Small intestine (tissue), 7 donors: ENCODE results near the gene NLRX1. TPM values are rescaled to one million over a fixed set of nuclear protein-coding genes. Genes with fewer than 3 reads are reported as not detected.

ENCODE experiments used
- DNase-seq, 2 donors: peaks; one replicate each; pipeline versions ENCODE4 v3.0.0 to v3.0.0-alpha.2; 2013
- FAIRE-seq: peaks from 2 replicates; lab custom pipeline; 2012; peaks lifted over from hg19 to GRCh38; lab: Jason Lieb, UNC
- H3K27ac ChIP-seq, 3 donors: one replicate each; pipeline ENCODE4 v1.5.1; 2013; ENCODE audit warnings: low read length in 2 of 3, mild to moderate bottlenecking in 2 of 3, control low read depth in 1 of 3, inconsistent platforms in 1 of 3, low read depth in 1 of 3, moderate library complexity in 1 of 3
- H3K27me3 ChIP-seq, 3 donors: one replicate each; pipeline ENCODE4 v1.6.1; 2013; ENCODE audit warnings: low read length in 3 of 3, inconsistent platforms in 1 of 3; ENCODE audit not compliant: control insufficient read depth in 3 of 3, insufficient read depth in 3 of 3
- H3K36me3 ChIP-seq, 3 donors: one replicate each; pipeline ENCODE4 v1.6.1; 2013; ENCODE audit warnings: low read length in 3 of 3, inconsistent platforms in 1 of 3, low read depth in 1 of 3, mild to moderate bottlenecking in 1 of 3, moderate library complexity in 1 of 3; ENCODE audit not compliant: control insufficient read depth in 3 of 3, insufficient read depth in 2 of 3
- H3K4me1 ChIP-seq, 3 donors: one replicate each; pipeline ENCODE4 v1.6.1; 2013; ENCODE audit warnings: low read length in 2 of 3, inconsistent platforms in 1 of 3, low read depth in 1 of 3, mild to moderate bottlenecking in 1 of 3, moderate library complexity in 1 of 3; ENCODE audit not compliant: control insufficient read depth in 3 of 3, insufficient read depth in 2 of 3
- H3K4me3 ChIP-seq, 3 donors: one replicate each; pipeline ENCODE4 v1.5.1; 2013; ENCODE audit warnings: low read length in 3 of 3, control low read depth in 1 of 3, inconsistent platforms in 1 of 3, low read depth in 1 of 3, mild to moderate bottlenecking in 1 of 3, moderate library complexity in 1 of 3
- H3K9me3 ChIP-seq, 2 donors: one replicate each; pipeline ENCODE4 v1.6.1; 2013; ENCODE audit warnings: low read depth in 1 of 2, low read length in 1 of 2; ENCODE audit not compliant: control insufficient read depth in 2 of 2, insufficient read depth in 1 of 2
- WGBS, 3 donors: extraction: QIAGEN DNeasy Blood & Tissue Kit; methylation state at CpG; one replicate each; pipeline ENCODE4 v1.1.7; 2013; 5-methylcytosine and 5-hydroxymethylcytosine counted together
- polyA plus RNA-seq, 4 donors: library from polyadenylated mRNA; stranded (reverse) in 3 of 4; unstranded in 1 of 4; fragments of 200-250 nt in 3 of 4; fragments of 120-200 nt in 1 of 4; gene quantifications; one replicate each; pipeline versions ENCODE4 v1.2.1 to v1.2.3, GENCODE V29; 2013
- donor health status: healthy with polysubstance abuse.
- donor health status: control.
- donor health status: control.
- donor health status: Bipolar disorder and iron deficiency.
- donor health status: healthy.

NLRX1 gene
- polyA plus RNA-seq, 4 donors = 3.5 to 13.0 (median 6.6) TPM

DNA sequence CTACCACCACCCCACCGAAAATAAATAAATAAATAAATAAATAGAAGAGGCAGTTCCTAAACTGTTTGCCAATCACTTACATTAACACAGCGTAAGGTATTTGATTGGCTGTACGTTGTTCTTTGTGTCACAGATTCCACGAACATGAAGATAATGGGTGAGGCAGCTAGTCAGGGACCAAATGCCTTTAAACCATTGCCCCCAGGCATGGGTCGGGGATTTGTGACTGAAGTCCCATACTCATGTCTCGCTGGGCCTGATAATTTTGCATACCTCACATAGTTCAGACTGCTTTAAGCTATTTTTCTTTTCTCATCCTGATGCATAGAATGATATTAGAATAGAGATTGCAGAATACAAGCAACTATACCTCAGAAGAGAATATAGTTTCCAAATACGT lies 34.0 kb downstream of the NLRX1 start:
- no peak for FAIRE-seq
- DNase-seq = no peak
- H3K36me3 ChIP-seq = no peaks in the 10 kb centered on the region

DNA sequence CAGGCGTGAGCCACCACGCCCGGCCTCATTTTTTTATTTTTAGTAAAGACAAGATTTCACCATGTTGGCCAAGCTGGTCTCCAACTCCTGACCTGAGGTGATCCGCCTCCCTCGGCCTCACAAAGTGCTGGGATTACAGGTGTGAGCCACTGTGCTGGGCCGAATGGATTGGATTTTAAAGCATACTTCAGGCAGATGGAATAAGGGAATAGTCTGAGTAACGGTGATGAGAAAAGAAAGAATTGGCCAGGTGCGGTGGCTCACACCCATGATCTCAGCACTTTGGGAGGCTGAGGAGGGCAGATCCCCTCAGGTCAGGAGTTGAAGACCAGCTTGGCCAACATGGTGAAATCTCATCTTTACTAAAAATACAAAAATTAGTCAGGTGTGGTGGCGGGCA lies 35.5 kb downstream of the NLRX1 start:
- Histone ChIP-seq H3K27me3 (no peaks in the 10 kb centered on the region), H3K36me3 (no peaks in the 10 kb centered on the region), H3K4me1 (peaks cover 0 to 10% (median 0%) of the 10 kb centered on the region in 3 donors), H3K9me3 (no peaks in the 10 kb centered on the region), H3K27ac (no peak overlapping the region), H3K4me3 (no peak overlapping the region)
- no peak for FAIRE-seq
- no peak for DNase-seq
- 92 to 96% (median 95%) methylated on average over 9 of the region's 9 CpGs for WGBS, 3 donors

More for the DNA sequence above, 34.0 kb downstream of the NLRX1 start:
- H3K27me3 ChIP-seq = no peaks in the 10 kb centered on the region
- H3K27ac ChIP-seq = no peak overlapping the region
- peaks cover 0 to 10% (median 0%) of the 10 kb centered on the region in 3 donors for H3K4me1 ChIP-seq
- no peaks in the 10 kb centered on the region for H3K9me3 ChIP-seq
- 90 to 94% (median 90%) methylated on average over 7 of the region's 7 CpGs for WGBS, 3 donors
- no peak overlapping the region for H3K4me3 ChIP-seq

DNA sequence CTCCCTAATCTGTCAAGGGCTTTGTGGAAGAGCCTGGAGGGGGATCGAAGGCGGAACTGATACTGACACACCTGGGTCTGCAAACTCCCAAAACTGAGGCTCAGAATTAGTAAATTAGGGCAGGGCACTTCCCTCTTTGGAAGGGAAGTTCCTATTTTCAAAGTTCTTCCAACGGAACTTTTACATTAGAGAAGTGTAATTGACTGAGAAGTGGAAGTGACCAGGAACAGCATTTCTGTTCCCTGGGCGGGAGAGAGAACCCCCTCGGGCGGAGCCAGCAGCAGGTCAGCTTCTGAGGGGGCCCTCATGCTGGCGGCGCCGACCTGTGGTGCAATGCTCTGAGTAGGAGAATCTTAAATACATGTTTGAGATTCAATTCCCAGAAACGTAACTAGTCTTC lies 36.6 kb downstream of the NLRX1 start:
- peak overlapping the region in 1 of 3 donors; percentile 36 for H3K27ac ChIP-seq
- 41 to 70% (median 69%) methylated on average over 10 of the region's 10 CpGs for WGBS, 3 donors

DNA sequence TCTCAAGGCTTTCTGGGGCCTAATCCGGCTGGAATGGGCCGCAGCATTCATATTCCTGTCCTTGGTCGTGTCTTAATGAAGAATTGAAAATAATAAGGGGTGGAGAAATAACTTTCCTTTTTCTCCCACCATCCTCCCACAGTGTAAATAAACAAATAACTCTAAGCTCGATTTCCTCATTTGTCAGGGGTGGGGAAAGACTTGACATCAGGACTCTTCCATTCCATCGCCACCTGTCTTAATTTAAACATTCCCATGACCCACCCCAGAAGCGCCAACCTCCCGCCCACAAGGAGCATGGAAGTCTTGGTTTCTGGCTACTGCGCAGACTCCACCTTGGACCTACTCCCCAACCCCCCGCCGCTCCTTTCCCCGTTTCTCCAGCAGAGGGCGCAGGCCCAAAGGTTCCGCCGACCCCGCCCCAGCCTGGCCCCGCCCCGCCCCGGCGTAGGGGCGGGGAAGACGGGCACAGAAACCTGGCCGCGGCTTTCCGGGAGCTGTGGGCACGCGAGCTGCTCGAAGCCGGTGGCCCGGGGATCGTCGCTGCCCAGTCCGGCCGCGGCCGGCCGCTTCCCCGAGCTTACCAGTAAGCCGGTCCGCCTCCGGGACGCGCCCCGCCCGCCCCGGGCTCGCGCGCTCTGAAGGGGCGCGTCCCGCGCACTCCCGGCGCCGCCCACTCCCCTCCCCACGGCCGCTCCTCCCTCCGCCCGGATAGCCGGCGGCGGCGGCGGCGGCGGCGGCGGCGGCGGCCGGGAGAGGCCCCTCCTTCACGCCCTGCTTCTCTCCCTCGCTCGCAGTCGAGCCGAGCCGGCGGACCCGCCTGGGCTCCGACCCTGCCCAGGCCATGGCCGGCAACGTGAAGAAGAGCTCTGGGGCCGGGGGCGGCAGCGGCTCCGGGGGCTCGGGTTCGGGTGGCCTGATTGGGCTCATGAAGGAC lies 37.3 kb downstream of the NLRX1 start, which contains the start of gene CBL:
Gene CBL, plus strand, starts transcription at position 766 of the 937 bp plus-strand sequence. Its CDS starts 79 bp downstream, at position 845.
- Histone ChIP-seq H3K4me1 (peaks cover 0 to 10% (median 0%) of the 10 kb centered on the region in 3 donors), H3K4me3 (peak within 1 kb of the TSS; percentile 95 to 100 (median 98)), H3K27me3 (no peaks in the 10 kb centered on the region), H3K36me3 (no peaks in the 10 kb centered on the region), H3K9me3 (no peaks in the 10 kb centered on the region), H3K27ac (peak within 1 kb of the TSS; percentile 90 to 96 (median 96))
- WGBS, 3 donors = 0% methylated on average over 41 to 88 of the region's 88 CpGs
- DNase-seq = peak; percentile 94 to 96
- no peak for FAIRE-seq

More for the DNA sequence above, 36.6 kb downstream of the NLRX1 start:
- peaks cover 0 to 10% (median 0%) of the 10 kb centered on the region in 3 donors for H3K4me1 ChIP-seq
- no peak for DNase-seq
- FAIRE-seq = no peak
- H3K9me3 ChIP-seq = no peaks in the 10 kb centered on the region
- H3K4me3 ChIP-seq = peak overlapping the region in 1 of 3 donors; percentile 98
- H3K36me3 ChIP-seq = no peaks in the 10 kb centered on the region
- H3K27me3 ChIP-seq = no peaks in the 10 kb centered on the region

DNA sequence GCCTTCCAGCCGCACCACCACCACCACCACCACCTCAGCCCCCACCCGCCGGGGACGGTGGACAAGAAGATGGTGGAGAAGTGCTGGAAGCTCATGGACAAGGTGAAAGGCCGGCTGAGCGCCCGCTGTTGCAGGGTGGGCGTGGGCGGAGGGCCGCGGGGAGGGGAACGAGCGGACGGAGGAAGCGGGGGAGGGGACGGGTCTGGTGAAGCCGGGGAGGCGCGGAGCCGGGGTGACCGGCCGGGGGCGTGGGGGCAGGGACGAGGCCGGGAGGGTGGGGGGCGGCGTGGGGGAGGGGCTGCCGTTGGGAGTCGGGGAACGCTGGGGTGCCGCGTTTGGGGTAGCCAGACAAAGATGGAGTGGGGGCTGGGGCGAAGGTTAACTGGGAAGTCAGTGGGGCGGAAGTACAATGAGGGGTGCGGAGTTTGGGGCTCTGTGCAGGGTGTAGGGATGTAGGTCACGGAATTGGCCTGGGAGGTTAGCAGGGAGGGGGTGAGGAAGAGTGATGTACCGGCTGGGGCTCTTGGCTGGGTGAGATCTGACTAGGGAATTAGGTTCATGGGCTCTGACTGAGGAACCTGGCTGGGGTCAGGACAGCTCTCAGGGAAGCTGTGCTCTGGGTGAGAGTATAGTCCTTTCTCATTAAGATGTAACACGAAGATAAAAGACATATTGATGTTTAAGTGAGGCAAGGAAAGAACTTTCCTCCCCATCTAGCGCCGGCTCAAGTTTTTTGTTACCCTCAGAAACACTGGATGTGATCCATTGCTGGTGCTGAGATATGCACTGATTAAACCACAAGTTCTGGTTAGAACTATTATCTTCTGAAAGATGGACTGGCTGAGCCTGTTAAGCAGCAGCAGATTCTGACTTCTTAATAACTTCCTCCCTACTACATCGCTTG lies 38.2 kb downstream of the NLRX1 start:
- peaks cover 0 to 10% (median 0%) of the 10 kb centered on the region in 3 donors for H3K4me1 ChIP-seq
- H3K27ac ChIP-seq = peak overlapping the region; percentile 90 to 96 (median 96)
- no peaks in the 10 kb centered on the region for H3K9me3 ChIP-seq
- FAIRE-seq (no peak), DNase-seq (peak; percentile 36 to 37)
- WGBS, 3 donors = 1 to 2% (median 1%) methylated on average over 25 to 41 of the region's 41 CpGs
- H3K36me3 ChIP-seq = no peaks in the 10 kb centered on the region
- H3K4me3 ChIP-seq = peak overlapping the region; percentile 95 to 100 (median 98)
- no peaks in the 10 kb centered on the region for H3K27me3 ChIP-seq

DNA sequence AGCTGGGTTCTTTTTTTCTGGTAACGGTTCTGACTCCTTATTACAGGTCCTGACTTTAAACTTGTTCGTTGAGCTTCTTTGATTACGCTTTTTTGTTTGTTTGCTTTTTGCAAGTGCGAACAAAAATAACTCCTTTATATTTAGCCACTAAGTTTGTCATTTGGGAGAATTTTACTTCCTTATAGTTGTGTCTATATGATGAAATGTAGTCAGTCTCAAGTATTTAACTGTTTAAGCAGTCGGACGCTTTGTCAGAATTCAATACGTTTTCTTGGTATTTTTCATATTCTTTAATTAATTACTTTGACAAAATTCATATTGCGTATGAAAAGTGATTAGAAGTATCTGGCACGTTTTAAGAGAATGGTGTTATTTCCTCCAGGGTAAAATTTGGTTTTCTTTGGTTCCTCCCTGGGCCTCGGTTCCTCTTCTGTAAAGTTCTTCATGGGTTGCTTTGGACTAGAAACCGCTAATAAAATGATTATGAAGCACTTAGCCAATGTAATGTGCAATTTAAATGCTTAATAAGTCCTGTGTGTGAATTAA lies 39.0 kb downstream of the NLRX1 start:
- Histone ChIP-seq H3K36me3 (no peaks in the 10 kb centered on the region), H3K4me3 (peak overlapping the region; percentile 95 to 100 (median 98)), H3K9me3 (no peaks in the 10 kb centered on the region), H3K27me3 (no peaks in the 10 kb centered on the region), H3K4me1 (peaks cover 0 to 10% (median 0%) of the 10 kb centered on the region in 3 donors), H3K27ac (peak overlapping the region in 1 of 3 donors; percentile 85)
- no peak for DNase-seq
- FAIRE-seq = no peak
- 24 to 45% (median 37%) methylated on average over 11 of the region's 11 CpGs for WGBS, 3 donors

DNA sequence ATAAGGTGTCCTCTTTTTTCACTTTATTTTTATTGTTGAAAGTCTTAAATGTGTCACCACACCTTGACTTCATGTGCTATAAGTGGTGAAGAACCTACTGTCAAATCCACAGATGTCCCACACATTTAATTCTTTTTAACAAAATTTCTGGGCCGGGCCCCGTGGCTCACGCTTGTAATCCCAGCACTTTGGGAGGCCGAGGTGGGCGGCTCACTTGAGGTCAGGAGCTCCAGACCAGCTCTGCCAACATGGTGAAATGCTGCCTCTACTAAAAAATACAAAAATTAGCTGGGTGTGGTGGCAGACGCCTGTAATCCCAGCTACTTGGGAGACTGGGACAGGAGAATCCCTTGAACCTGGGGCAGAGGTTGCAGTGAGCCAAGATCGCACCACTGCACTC lies 40.7 kb downstream of the NLRX1 start:
- no peak for FAIRE-seq
- Histone ChIP-seq H3K4me1 (peaks cover 0 to 10% (median 3%) of the 10 kb centered on the region in 3 donors), H3K9me3 (no peaks in the 10 kb centered on the region), H3K36me3 (no peaks in the 10 kb centered on the region), H3K27me3 (no peaks in the 10 kb centered on the region), H3K4me3 (no peak overlapping the region), H3K27ac (no peak overlapping the region)
- no peak for DNase-seq
- WGBS, 3 donors = 87 to 94% (median 94%) methylated on average over 7 of the region's 7 CpGs
